ENCODE measurements around the gene PRPSAP1.

PRPSAP1 gene

GRCh38 chr17:76273445-76274111, 80.1 kb downstream of the PRPSAP1 start (continued):
- no peak for TF ChIP-seq ARNTL (CRISPR knock-in tag; IDR thresholded peaks at IDR 0.05; ENCODE audit: borderline replicate concordance, low read depth)
- no peak for TF ChIP-seq GLIS3 (CRISPR knock-in tag; IDR thresholded peaks at IDR 0.05)
- TF ChIP-seq ZNF70 (CRISPR knock-in tag; IDR thresholded peaks at IDR 0.05): no peak

- no peak; the same call in 2 of the 3 replicates for ATAC-seq
- no peak for TF ChIP-seq ESRRG (CRISPR knock-in tag; IDR thresholded peaks at IDR 0.05)
- TF ChIP-seq ZFP30 (CRISPR knock-in tag; IDR thresholded peaks at IDR 0.05): no peak
- TF ChIP-seq POU6F1 (CRISPR knock-in tag; IDR thresholded peaks at IDR 0.05; ENCODE audit: borderline replicate concordance, low read depth): no peak
- no peak for TF ChIP-seq PPARA (CRISPR knock-in tag; IDR thresholded peaks at IDR 0.05; ENCODE audit: borderline replicate concordance)
- TF ChIP-seq TCF4 (CRISPR knock-in tag; IDR thresholded peaks at IDR 0.05; ENCODE audit: borderline replicate concordance): no peak
- TF ChIP-seq ZNF70 (CRISPR knock-in tag; IDR thresholded peaks at IDR 0.05): no peak
- TF ChIP-seq CSDC2 (CRISPR knock-in tag; IDR thresholded peaks at IDR 0.05): no peak
- no peak for TF ChIP-seq TOX (CRISPR knock-in tag; IDR thresholded peaks at IDR 0.05; ENCODE audit: borderline replicate concordance)
- no peak for TF ChIP-seq SNAI2 (CRISPR knock-in tag; IDR thresholded peaks at IDR 0.05)
- no peak for TF ChIP-seq OSR1 (CRISPR knock-in tag; IDR thresholded peaks at IDR 0.05)
- no peak for TF ChIP-seq PATZ1 (CRISPR knock-in tag; IDR thresholded peaks at IDR 0.05; ENCODE audit: borderline replicate concordance)
- no peak for TF ChIP-seq ISL1 (CRISPR knock-in tag; IDR thresholded peaks at IDR 0.05)
- TF ChIP-seq GLIS3 (CRISPR knock-in tag; IDR thresholded peaks at IDR 0.05): no peak
- TF ChIP-seq BACH2 (CRISPR knock-in tag; IDR thresholded peaks at IDR 0.05; ENCODE audit: borderline replicate concordance): no peak
- no peak for TF ChIP-seq ZFP3 (CRISPR knock-in tag; IDR thresholded peaks at IDR 0.05)
- TF ChIP-seq ARNTL (CRISPR knock-in tag; IDR thresholded peaks at IDR 0.05; ENCODE audit: borderline replicate concordance, low read depth): no peak
- TF ChIP-seq TSHZ2 (CRISPR knock-in tag; IDR thresholded peaks at IDR 0.05): no peak
Measured at GRCh38 chr17:76272541-76273444, 80.9 kb downstream of the PRPSAP1 start.

GRCh38 chr17:76271669-76272540, 81.8 kb downstream of the PRPSAP1 start:
- no peak for ATAC-seq
- TF ChIP-seq GLIS3 (CRISPR knock-in tag; IDR thresholded peaks at IDR 0.05): no peak
- no peak for TF ChIP-seq CREB5 (CRISPR knock-in tag; IDR thresholded peaks at IDR 0.05; ENCODE audit: low read depth)
- TF ChIP-seq POU6F1 (CRISPR knock-in tag; IDR thresholded peaks at IDR 0.05; ENCODE audit: borderline replicate concordance, low read depth): no peak
- no peak for TF ChIP-seq PPARA (CRISPR knock-in tag; IDR thresholded peaks at IDR 0.05; ENCODE audit: borderline replicate concordance)
- no peak for TF ChIP-seq ARNTL (CRISPR knock-in tag; IDR thresholded peaks at IDR 0.05; ENCODE audit: borderline replicate concordance, low read depth)
- no peak for TF ChIP-seq ZNF8 (CRISPR knock-in tag; IDR thresholded peaks at IDR 0.05)
- no peak for TF ChIP-seq TCF4 (CRISPR knock-in tag; IDR thresholded peaks at IDR 0.05; ENCODE audit: borderline replicate concordance)

Measured in SK-N-SH treated with all-trans-retinoic acid at 6 μM for 48 hours (cell line).